HG03520 (cell line): ENCODE data around the gene SUPT4H1.
"Not testable (repeated sequence)": the region's sequence is repeated elsewhere in the genome, so short reads cannot be mapped to it uniquely, and the experiment has no call there.

Experiments
- ATAC-seq: cut with Tn5 transposase; IDR thresholded peaks from one replicate; pipeline ENCODE4 v1.9.1; 2021; ENCODE audit warnings: mild to moderate bottlenecking, moderate library complexity; ENCODE audit not compliant: unreplicated experiment

SUPT4H1 gene

DNA sequence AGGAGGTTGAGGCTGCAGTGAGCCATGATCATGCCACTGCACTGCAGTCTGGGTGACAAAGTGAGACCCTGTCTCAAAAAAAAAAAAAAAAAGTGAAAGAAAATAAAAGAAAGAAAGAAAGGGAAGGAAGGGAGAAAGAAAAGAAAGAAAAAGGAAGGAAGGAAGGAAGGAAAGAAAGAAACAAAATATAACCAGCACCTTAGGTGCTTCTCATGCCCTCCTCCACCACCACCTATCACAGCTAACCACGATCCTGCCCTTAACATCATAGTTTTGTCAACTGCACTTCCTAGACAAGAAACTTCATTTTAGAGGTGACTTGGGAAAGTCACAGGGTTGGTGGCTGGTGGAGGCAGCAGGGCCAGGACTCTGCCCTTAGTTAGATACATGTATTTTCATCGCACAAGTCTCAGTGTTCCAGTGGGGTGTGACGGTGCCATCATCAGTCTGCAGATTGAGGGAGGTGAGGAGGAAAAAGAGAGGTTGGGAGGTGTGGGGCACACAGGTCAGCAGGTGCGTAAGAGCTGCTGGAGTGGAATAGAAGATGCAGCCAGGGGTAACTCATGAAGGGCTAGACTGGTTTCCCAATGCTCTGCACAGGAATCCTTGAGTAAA, 10.0 kb downstream of the SUPT4H1 start:
- ATAC-seq: no peak

DNA sequence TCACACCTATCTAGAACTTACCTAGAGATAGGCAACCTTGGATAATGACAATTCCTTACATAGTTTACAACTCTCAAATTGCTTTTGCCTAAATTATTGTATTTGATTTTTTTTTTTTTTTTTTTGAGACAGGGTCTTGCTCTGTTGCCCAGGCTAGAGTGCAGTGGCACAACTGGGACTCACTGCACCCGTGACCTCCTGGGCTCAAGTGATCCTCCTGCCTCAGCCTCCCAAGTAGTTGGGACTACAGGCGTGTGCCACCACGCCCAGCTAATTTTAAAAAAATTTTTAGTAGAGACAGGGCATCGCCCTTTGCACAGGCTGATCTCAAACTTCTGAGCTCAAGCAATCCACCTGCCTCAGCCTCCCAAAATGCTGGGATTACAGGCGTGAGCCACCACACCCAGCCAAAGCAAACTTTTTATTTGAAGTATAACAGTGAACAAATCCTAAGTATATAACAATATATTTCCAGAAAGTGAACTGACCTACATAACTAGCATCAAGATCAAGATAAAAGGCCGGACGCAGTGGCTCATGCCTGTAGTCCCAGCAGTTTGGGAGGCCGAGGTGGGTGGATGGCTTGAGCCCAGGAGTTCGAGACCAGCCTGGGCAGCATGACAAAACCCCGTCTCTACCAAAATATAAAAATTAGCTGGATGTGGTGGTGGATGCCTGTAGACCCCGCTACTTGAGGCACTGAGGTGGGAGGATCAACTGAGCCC, 10.7 kb downstream of the SUPT4H1 start:
- not testable (repeated sequence) for ATAC-seq

DNA sequence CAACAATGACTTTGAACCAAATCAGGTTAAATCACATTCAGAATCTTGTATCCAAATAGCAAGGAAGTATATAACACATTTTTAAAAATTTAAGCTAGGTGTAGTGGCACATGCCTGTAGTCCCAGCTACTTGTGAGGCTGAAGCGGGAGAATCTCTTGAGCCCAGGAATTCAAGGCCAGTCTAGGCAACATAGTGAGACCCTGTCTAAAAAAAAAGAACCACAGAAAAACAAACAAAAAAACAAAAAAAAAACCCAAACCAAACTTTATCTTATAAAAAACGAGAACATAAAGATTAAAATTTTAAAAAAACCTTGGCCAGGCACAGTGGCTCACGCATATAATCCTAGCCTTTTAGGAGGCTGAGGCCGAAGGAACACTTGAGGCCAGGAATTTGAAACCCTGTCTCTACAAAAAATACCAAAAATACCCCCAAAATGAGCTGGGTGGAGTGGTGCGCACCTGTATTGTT, 11.6 kb downstream of the SUPT4H1 start:
- no peak for ATAC-seq

DNA sequence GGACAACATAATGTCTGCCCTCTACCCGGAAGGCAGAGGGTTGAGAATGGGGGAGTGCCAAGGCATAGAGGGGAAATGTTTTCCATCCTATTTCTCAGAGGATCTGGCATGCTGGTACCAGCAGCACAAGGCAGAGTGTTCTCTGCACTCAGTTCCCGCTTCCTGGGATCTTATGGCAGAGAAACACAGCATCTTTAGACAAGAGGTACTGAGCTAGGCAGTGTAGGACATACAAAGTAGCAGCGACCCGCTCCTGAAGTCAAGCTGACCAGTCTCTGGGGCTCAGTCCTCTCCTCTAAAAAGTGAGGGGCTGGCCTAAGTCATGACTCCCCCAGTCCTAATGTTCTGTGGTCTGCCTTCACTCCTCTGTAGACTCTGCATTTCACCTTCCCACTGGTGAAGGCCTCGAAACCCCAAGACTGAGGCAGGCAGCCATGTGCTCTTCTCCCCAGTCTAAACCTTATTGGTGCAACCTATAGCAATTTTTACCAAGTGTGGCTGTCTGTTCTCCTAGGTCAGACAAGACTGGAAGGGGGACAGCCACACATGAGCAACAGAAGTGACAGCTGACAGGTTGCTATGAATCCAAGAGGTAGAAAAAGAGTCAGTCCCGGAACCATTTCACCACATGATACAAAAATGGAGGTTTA, 12.1 kb downstream of the SUPT4H1 start:
- no peak for ATAC-seq

DNA sequence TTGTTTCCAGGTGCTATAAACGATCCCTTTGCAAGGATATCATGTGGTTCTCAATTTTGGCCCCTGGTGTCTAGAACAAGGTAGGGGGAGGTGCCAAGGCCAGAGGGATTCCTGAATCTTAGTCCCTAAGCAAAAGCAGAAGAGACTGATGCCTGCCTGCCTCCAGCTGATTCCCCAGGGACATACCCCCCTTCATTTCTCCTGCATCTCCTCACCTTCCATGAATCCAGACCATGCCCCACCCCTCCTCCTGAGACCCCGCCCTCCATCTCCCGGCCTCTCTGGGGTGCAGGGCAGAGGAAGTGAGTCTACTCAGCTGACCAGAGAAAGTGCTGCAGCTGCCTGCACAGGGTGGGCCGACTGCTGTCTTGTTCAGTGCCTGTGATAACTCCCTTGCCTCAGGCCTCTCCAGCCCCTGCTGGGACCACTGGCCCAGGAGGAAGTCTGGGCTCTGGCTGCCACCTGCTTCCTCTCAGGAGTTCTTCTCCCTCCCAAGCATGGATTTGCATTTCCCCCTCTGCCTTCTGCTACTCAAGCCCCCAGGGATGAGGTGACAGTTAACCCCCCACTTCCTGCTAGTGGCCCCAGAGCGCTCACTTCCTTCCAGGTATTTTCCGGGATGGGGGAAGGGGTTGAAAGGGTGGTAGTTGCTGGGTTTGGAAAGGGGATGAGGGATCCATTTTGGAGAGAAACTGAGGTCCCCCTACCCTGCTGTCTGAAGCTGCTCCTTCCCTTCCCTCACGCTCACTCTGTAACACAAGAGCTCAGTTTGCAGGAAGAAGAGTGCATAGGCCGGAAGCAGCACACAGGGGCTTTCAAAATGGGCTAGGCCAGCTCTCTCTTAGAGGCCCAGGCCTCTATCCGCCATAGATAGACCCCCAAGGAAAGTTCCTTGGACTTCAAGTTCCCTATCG, 12.9 kb downstream of the SUPT4H1 start:
- ATAC-seq: no peak

DNA sequence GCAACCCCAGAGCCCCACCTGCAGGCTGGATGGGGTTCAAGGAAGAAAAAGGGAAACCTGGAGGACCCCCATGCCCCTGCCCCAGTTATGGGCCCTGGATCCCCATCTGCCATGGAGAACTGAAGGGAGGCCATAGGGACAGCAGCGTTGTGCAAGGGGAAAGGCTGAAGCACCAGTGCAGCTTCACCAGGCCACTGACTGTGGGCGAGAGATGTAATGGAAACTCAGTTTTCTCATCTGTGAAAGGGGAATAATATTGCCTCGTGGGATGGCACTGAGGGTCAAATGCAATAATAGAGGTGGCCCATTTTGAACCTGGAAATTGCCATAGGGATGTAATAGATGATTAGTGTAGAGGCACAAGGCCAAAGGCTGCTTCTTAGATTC, 13.6 kb downstream of the SUPT4H1 start:
- no peak for ATAC-seq

DNA sequence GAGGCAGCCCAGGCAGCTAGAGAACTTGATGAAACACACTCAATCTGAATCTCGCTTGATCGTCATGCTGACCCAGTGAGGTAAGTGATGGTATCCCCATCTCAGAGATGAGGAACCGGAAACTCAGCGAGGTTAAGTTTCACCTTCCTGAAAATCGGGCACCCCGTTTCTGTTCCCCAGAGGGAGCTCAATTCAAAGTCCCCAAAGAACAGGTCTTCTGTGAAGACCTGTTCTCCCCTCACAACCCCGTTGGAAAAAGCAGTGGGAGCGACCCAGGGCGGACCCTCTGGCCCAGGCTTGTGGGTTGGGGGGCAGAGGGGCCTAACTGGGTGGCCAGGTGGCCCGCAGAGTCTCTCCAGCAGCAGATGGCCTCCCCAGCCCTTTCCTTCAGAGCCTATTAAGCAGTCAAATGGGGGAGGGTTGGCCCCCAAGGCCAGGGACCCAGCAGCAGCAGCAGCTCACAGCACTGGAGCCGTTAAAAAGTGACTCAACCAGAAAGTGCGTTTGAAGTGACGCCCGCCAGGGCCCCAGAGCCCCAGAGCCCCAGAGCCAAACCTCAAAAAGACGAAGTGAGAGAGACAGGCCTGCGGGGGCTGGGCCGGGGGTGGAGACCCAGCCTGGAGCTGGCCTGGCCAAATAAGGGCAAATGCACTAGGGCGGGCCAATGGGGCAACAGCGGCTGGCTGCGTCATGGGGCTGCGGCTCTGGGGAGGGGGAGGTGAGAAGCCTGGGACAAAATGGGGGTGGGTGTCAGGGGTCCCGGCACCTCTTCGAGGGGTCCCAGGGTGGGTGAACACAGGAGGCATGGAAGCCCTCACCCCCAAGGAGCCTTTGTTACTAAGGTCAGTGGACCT, 14.2 kb downstream of the SUPT4H1 start:
- ATAC-seq: peak; percentile 60

DNA sequence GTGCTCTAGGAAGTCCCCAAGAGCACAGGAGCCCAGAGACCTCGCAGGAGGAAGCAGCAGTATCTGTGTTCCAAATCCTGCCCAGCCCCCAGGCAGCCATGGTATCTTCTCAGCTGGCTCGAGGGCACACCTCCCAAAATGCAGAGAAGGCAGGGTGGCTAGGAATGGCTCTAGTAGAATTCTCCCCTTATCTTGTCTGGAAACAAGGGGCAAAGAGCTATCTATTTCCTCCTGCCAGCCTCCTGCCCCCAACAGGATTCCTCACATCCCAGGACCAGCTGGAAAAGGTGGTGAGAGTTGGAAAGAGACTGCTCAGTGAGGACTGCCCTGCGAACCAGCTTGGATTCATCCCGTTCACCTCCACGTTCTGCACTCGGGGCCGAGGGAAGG, 14.8 kb downstream of the SUPT4H1 start:
- ATAC-seq: no peak

DNA sequence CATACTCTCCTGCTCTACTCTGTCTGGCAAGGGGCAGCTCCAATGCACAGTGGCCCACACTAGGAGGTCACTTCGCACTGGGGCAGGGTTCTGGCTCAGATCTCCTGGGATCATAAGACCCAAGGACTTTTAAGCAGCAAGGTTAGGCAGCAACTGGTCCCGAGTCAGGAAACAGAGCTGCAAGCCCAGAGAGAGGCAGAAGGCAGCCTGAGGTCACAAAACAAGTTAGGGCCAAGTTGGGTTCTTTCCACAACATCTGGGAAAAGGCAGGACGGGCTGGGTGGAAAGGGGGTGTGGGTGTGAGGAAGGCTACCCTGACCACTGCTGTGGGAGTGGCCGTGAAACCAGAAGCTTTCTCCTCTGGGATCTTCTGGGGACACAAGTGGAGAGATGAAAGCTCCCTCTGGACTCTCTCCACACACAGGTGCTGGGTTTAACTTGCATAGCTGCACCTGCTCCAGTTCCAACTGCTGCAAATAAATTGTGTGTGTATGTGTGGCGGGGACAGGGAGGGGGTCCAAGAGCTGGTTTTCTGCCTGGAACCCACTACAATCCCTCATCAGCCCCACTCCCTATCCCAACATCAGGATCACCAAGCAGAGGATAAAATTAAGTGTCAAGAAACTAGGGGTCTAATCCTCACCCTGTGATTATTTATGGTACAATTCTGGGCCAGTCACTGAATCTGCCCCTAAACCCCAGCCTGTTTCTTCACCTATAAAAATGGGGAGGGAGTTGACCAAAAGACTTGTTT, 15.4 kb downstream of the SUPT4H1 start:
- ATAC-seq: no peak

DNA sequence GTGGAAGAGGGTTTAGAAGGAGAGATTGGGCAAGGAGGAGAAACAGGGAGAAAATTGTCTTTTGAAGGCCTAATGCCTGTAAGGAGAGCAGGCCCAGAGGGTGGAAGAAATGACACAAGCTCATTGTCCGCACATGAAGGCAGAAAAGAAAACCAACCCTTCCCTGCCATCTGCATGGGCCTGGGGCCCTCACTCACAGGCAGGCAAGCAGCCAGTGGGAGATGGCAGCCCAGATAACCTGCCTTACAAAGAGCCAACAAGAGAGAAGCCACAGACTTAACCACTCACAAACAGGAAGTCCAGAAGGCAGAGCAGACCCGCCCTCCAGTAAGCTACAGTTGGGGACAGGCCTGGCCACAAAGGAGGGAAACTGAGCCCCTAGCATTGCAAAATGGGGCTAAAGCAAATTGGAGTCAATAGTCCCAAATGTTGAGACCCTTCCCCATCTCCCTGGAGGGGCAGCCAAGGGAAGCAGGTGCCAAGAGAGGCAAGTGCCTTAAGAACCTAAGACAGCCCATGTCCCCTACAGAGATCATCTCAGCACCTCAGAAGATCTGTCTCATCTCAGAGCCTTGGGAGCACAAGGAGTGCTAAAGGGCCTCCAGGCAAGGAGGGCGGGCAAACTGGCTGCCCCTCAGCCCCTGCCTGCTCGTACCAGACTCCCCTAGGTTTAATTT, 16.1 kb downstream of the SUPT4H1 start:
- no peak for ATAC-seq

DNA sequence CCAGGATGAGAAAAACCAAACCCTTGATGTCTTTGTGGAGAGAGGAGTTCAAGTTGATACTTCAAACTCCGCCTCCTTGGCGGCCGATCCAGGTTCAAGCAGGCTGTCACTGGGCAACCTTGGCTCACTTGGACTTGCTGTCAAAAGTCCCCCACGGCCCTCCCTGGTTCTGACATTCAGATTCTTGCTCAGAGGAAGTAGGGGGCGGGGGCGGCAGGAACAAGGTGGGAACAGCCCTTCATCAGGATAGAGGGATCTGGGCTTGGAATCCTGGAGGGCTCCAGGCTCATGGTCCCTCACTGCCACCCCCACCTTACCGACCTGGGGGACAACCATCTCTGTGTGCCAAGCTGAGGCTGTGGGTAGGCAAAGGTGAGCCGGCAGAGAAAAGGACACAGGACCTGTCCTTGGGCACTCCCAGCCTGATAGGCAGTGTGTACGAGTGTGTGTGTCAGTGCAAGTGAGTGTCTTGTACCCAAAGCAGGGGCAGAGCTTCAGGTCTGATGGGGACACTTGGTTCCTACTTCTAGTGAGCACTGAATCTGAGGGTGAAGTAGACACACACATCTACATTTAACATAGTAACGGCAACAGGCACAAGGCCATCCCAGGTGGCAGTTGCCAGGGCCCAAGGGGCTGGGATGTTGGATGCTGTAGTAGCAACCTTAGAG, 16.8 kb downstream of the SUPT4H1 start:
- ATAC-seq: no peak

DNA sequence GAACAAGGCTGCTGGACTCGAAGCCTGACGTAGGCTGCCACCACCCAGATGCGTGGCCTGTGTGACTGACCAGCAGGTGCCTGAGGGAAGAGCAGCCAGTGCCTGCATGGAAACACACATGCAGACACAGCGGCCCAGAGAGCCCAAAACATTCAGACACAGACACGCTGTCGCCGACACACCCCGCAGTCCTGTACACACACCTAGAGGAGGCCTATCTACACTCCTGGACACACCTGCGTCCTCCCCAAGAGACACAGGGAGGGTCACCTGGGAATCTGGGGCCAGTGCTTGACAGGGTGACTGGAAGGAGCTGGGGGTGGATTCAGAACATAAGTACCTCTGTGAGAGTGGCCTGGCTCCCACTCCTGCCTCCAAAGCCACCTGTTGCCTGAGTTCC, 17.3 kb downstream of the SUPT4H1 start:
- ATAC-seq: no peak

DNA sequence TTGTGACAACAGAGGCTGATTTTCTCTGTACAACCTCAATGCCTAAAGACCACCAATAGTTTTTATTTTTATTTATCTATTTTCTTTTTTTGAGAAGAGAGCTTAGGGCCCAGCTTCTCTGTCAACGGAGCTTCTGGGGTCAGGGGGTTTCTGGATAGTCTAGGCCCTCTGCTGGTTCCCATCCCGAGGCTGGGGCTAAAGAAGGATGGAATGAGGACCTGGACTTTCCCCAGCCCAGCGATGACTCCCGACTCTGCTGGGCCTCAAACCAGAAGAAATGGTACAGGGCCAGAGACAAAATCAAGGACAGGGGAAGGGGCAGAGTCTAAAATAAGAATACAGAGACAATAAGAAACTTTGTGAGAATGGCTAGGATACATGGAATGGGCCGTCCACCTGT, 17.7 kb downstream of the SUPT4H1 start:
- no peak for ATAC-seq

DNA sequence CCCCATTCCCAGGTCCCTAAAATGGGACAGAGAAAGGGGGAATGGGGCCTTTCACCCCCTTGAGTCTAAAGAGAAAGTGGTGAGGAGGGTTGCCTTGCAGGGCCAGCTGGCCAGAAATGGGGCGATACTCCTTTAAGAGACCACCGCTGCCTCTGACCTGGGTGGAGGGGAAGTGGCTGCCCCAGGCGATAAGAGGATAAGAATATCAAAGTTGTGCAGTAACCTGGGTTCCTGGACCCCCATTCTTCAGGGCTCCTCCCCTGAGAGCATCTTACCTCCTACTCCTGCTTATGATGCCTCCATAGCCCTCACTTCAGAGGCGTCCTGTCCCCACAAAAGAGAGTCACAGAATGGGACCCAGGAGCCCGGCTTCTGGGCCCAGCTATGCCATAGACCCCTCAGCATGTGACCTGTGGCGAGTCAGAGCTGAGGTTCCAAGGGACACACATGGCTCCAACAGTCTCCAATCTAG, 18.2 kb downstream of the SUPT4H1 start:
- ATAC-seq: no peak

DNA sequence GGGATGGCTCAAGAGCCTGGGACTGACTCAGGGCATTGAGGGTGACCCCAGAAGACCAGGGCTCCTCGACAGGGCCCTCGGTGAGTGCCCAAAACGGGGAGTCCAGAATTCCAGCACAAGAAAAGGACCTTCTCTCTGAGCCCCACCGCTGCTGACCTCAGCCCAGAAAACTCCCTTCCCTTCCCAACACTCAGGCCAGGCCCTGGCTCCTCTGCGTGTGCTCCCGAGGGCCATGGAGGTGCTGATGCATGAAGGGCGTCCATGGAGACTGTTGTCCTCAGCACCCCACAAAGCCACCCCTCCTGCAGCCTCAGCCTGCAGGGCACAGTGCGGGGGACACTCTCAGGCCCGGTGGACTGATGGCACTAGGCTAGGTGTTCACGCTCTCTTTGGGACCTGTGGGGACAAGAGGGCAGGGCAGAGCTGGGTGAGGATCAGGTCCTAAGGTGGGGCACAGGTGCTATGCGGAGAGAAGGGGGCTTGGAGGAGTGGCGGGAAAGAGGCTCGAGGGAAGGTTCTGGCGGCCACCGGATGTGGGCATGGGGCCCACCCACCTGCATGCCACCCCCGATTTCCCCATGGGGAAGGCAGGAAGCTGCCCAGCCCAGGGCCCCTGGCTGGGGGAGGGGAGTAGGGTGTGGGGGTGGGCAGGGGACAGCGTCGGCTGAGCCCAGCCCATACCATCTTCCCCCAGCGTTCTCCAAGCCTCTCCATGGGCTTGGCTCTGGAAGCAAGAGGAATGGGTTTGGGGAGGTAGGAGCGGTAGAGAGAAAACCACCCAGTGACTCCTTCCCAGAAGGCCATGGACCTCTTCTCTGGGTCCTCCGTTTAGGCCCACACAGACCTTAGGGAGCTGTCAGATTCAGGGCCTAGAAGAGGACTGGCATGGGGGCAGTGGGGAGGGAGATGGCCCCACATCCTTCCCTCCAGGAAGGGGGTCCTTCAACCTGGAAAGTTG, 18.9 kb downstream of the SUPT4H1 start:
- no peak for ATAC-seq

DNA sequence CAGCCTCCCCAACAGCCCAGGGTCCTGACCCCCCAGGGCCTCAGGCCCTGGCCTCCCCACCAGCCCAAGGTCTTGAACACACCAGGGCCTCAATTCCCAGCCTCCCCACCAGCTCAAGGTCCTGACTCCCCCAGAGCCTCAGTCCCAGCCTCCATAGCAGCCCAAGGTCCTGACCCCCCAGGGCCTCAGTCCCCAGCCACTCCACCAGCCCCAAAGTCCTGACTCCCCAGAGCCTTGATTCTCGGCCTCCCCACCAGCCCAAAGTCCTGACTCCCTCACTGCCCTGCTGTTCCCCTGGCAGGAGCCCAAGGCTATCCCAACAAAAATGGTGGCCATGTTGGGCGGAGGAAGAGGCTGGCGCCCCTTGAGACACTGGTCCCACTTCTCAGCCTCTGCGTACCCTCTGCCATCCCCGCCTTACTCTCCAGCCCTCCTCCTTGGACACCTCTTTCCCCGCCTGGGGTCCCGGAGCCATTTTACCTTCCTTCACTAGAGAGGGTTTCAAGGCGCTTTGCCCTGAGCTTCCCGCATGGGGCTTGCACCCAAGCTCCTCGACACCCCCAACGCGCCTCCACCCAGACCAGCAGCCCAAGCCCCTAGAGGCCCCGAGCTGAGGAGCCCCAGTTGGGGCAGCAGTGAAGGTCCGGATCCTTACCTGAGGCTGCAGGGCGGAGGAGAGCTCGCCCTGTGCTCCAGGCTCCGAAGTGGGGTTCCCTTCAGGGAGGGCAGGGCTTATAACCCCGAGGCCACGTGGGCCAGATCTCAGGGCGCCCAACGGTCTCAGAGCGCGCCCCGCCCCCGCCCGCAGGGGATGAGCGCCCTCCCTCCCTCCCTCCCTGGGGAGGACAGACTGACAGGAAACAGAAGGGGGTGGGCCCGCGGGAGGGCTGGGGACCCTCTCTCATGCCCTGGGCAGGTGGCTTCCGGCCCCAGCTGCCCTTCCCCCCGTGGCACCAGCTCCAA, 19.9 kb downstream of the SUPT4H1 start:
- ATAC-seq: no peak
